ENCODE data around the gene SERAC1.

The SERAC1 gene

GRCh38 chr6:158086504-158087223, 81.4 kb downstream of the SERAC1 start:
- H3K4me3 ChIP-seq (ENCODE audit: low read depth, low read length): no peak overlapping the region
- no peak for TF ChIP-seq CTCF (IDR thresholded peaks at IDR 0.05; ENCODE audit: control insufficient read depth, extremely low read depth, insufficient read depth)
- no peak for DNase-seq (ENCODE audit: low read depth)

GRCh38 chr6:158086054-158086503, 82.0 kb downstream of the SERAC1 start:
- no peak for TF ChIP-seq CTCF (IDR thresholded peaks at IDR 0.05; ENCODE audit: control insufficient read depth, extremely low read depth, insufficient read depth)
- no peak for DNase-seq (ENCODE audit: low read depth)
- no peak overlapping the region for H3K4me3 ChIP-seq (ENCODE audit: low read depth, low read length)

GRCh38 chr6:158085261-158086053, 82.6 kb downstream of the SERAC1 start:
- DNase-seq (ENCODE audit: low read depth): no peak
- TF ChIP-seq CTCF (IDR thresholded peaks at IDR 0.05; ENCODE audit: control insufficient read depth, extremely low read depth, insufficient read depth): no peak
- H3K4me3 ChIP-seq (ENCODE audit: low read depth, low read length): no peak overlapping the region

- no peak overlapping the region for H3K4me3 ChIP-seq (ENCODE audit: low read depth, low read length)
- no peak for DNase-seq (ENCODE audit: low read depth)
- TF ChIP-seq CTCF (IDR thresholded peaks at IDR 0.05; ENCODE audit: control insufficient read depth, extremely low read depth, insufficient read depth): no peak
Observed at GRCh38 chr6:158083455-158084325, 84.4 kb downstream of the SERAC1 start.

GRCh38 chr6:158081657-158081935, 86.5 kb downstream of the SERAC1 start:
- H3K4me3 ChIP-seq (ENCODE audit: low read depth, low read length): no peak overlapping the region
- TF ChIP-seq CTCF (IDR thresholded peaks at IDR 0.05; ENCODE audit: control insufficient read depth, extremely low read depth, insufficient read depth): no peak
- DNase-seq (ENCODE audit: low read depth): no peak

- DNase-seq (ENCODE audit: low read depth): no peak
- H3K4me3 ChIP-seq (ENCODE audit: low read depth, low read length): no peak overlapping the region
- TF ChIP-seq CTCF (IDR thresholded peaks at IDR 0.05; ENCODE audit: control insufficient read depth, extremely low read depth, insufficient read depth): no peak
Observed at GRCh38 chr6:158080849-158081656, 87.0 kb downstream of the SERAC1 start.
